Heart left ventricle (tissue), 16 donors: Measurements from ENCODE around the gene BMPER. TPM values are rescaled to one million over a fixed set of nuclear protein-coding genes. Genes with fewer than 3 reads are reported as not detected.

ENCODE experiments used
- ATAC-seq, 4 donors: fragments of 200-7000 bp; cut with Tn5 transposase; one replicate each; pipeline ENCODE4 v1.9.1; 2020 to 2022; ENCODE audit warnings: moderate library complexity in 4 of 4, mild to moderate bottlenecking in 3 of 4, moderate number of reproducible peaks in 1 of 4
- DNase-seq, 5 donors: peaks; one replicate each; pipeline ENCODE4 v3.0.0-alpha.2; 2020
- H3K27ac ChIP-seq, 12 donors: fragments of 200-600 bp; sonication (generic) in 4 of 12; one replicate each; pipeline versions ENCODE4 v1.5.0 to v1.8.0; 2016 to 2022; ENCODE audit warnings: mild to moderate bottlenecking in 2 of 12
- H3K27me3 ChIP-seq, 9 donors: fragments of 200-600 bp; sonication (generic) in 2 of 9; one replicate each; pipeline versions ENCODE4 v1.5.1 to v1.8.0; 2016 to 2022; ENCODE audit warnings: mild to moderate bottlenecking in 3 of 9
- H3K36me3 ChIP-seq, 9 donors: fragments of 200-600 bp; sonication (generic) in 2 of 9; one replicate each; pipeline versions ENCODE4 v1.5.0 to v1.8.0; 2018 to 2022; ENCODE audit warnings: mild to moderate bottlenecking in 2 of 9
- H3K4me1 ChIP-seq, 12 donors: fragments of 200-600 bp; sonication (generic) in 4 of 12; one replicate each; pipeline versions ENCODE4 v1.5.0 to v1.8.0; 2016 to 2022; ENCODE audit warnings: mild to moderate bottlenecking in 3 of 12
- H3K4me3 ChIP-seq, 12 donors: fragments of 200-600 bp; sonication (generic) in 4 of 12; one replicate each; pipeline versions ENCODE4 v1.5.0 to v1.8.0; 2017 to 2022; ENCODE audit warnings: mild to moderate bottlenecking in 9 of 12, moderate library complexity in 4 of 12
- H3K9me3 ChIP-seq, 12 donors: fragments of 200-600 bp; sonication (generic) in 4 of 12; one replicate each; pipeline versions ENCODE4 v1.5.0 to v1.8.0; 2016 to 2022; ENCODE audit warnings: mild to moderate bottlenecking in 1 of 12
- CTCF ChIP-seq, 12 donors: fragments of 200-600 bp; sonication (generic) in 4 of 12; IDR thresholded peaks; one replicate each; pipeline versions ENCODE4 v1.5.0 to v1.8.0; 2018 to 2022; ENCODE audit warnings: antibody characterized with exemption in 12 of 12, mild to moderate bottlenecking in 5 of 12
- POLR2A ChIP-seq, 2 donors: fragments of 450-650 bp; IDR thresholded peaks; one replicate each; pipeline ENCODE4 v1.6.1; 2017; ENCODE audit warnings: antibody characterized with exemption in 2 of 2, mild to moderate bottlenecking in 2 of 2, moderate library complexity in 2 of 2
- WGBS, 4 donors: extraction: QIAGEN DNeasy Blood & Tissue Kit in 2 of 4; methylation state at CpG; one replicate each; pipeline versions ENCODE4 v1.1.5 to v1.1.7; 2013 to 2018; 5-methylcytosine and 5-hydroxymethylcytosine counted together
- intact Hi-C, 10 donors: fragments of 100-400 bp; cut with DNase I; formaldehyde crosslinking; loops; one replicate each; pipeline versions ENCODE4 v1.11.1 to v1.14.2; 2022
- polyA plus RNA-seq, 2 donors: library from polyadenylated mRNA; stranded (reverse); fragments of 200-250 nt; gene quantifications; one replicate each; pipeline ENCODE4 v1.2.3, GENCODE V29; 2013
- total RNA-seq, 9 donors: library from RNA; depleted of rRNA in 2 of 9; stranded (reverse); fragments of >200 nt in 2 of 9; fragmentation: NEBNext Ultra II Directional in 3 of 9; extraction: Animal tissue kit (Norgen Biotek cat#: 25700) in 3 of 9; gene quantifications; one replicate each; pipeline versions ENCODE4 v1.1.0 to v1.2.4, GENCODE V29; 2016 to 2023
- donor health status: ischemic (EF 13 %, LVEDD 7.1; RV severe dilation, severe dysfunction).
- donor health status: healthy with polysubstance abuse.
- donor health status: DM: no; HTN: yes; CAD: no.
- donor health status: DM: no; HTN: no; CAD: no.
- donor health status: ischemic (EF 25% LVEDD 6.9; RV normal size, moderate dysfunction).
- donor health status: ischemic (EF 25% LVEDD 5.7; RV mildly dilated, moderate dysfunction).
- donor health status: healthy.
- donor health status: DM: yes; HTN: yes; CAD: no.
- donor health status: ischemic (EF 35%, LVEDD 5.7; RV mildly dilated, moderate dysfunction).
- donor health status: nonischemic (EF 11% LVEDD 7.7; RV severe dilation, severe dysfunction).
- donor health status: DM: yes; HTN: yes; CAD: no.
- donor health status: PGD.
- donor health status: ischemic (EF 29% LVEDD 5.4; RV normal size, mild dysfunction).
- donor health status: nonischemic (EF 23%, LVEDD 6.1; RV moderate dilation, normal function).

BMPER gene
- total and polyA plus RNA-seq, 11 donors: 0.05 to 4.2 (median 0.85) TPM

DNA sequence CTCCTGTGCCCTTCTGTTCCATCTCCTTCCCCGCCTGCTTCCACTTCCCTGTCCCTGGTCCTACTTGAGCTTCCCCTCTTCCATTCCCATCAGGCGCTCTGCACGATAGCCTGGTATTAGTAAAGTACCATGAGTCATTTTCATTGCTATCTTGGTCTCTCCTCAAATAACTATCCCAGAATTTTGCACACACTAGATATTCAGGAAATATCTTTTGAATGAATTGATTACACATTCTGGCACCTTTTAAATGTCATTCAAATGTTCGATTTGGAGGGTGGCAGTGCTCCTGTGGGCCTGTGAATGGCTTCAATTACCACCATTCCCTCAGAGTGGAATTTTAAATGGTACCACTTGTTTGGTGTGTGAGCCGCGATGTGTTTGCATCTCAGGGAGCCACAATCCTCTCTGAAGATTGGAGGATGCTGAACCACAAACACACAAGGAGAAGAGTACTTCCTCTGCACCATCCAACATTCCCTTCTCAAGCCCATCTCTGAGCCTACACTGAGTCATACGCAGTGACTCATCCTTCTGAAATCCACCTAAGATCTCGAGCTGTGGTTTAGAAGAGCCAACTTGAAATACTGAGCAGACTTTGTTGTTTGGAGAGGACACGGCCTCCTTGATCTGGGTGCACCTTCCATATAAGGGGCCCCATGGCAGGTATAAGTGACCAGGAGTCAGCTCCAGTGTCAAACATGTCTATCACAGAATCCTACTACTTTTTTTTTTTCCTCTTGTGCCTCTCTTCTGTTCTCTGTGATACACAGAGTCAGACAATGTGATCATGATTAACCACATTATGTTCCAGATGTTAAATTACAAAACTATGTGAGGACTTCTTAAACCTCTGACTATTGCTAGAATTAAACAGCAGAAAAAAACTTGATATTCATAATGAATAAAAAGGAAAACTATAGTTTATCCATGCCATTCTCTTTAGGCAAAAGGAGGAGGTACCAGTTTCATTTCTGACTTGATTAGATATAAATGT, 81.9 kb downstream of the BMPER start:
- peak in 3 of 4 donors; percentile 58 to 94 (median 85) for ATAC-seq
- H3K36me3 ChIP-seq: no peaks in the 10 kb centered on the region
- no peaks in the 10 kb centered on the region for H3K27me3 ChIP-seq
- TF ChIP-seq POLR2A (IDR thresholded peaks at IDR 0.05) (no peak), CTCF (IDR thresholded peaks at IDR 0.05) (no peak)
- H3K4me3 ChIP-seq: no peak overlapping the region
- 73 to 81% (median 79%) methylated on average over 9 of the region's 9 CpGs for WGBS, 4 donors
- H3K27ac ChIP-seq: no peak overlapping the region
- H3K9me3 ChIP-seq: no peaks in the 10 kb centered on the region
- no peak for DNase-seq
- intact Hi-C loops: no loop called here
- H3K4me1 ChIP-seq: no peaks in the 10 kb centered on the region

DNA sequence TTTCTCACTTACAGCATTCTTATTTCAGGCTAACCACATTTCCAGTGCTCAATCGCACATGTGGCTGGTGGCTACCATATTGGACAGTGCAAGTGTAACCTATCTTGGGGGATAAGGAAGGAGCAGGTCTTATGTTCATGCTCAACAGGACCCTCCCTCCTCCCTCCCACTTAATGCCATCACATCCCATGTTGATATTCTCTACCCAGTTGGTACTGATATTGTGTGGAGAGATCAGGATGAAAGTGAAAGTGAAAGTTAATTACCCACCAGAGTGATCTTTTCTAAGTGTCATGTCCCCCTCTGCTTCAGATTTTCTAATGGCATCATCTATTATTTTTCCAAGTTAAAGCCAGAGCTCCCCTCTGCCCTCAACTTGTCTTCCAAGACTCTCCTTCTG, 91.6 kb downstream of the BMPER start:
- no peak overlapping the region for H3K4me3 ChIP-seq
- H3K27me3 ChIP-seq: no peaks in the 10 kb centered on the region
- ATAC-seq (no peak), DNase-seq (no peak)
- H3K36me3 ChIP-seq: no peaks in the 10 kb centered on the region
- H3K4me1 ChIP-seq: no peaks in the 10 kb centered on the region
- 91 to 100% (median 95%) methylated on average over 1 of the region's 1 CpG for WGBS, 4 donors
- no peak overlapping the region for H3K27ac ChIP-seq
- TF ChIP-seq POLR2A (IDR thresholded peaks at IDR 0.05) (no peak), CTCF (IDR thresholded peaks at IDR 0.05) (no peak)
- intact Hi-C loops: no loop called here
- H3K9me3 ChIP-seq: no peaks in the 10 kb centered on the region

GRCh38 chr7:33998476-33998875, 93.1 kb downstream of the BMPER start:
- H3K36me3 ChIP-seq: no peaks in the 10 kb centered on the region
- H3K27ac ChIP-seq: no peak overlapping the region
- no peaks in the 10 kb centered on the region for H3K4me1 ChIP-seq
- WGBS, 4 donors: 68 to 84% (median 78%) methylated on average over 6 of the region's 6 CpGs
- no peak for TF ChIP-seq POLR2A (IDR thresholded peaks at IDR 0.05)
- TF ChIP-seq CTCF (IDR thresholded peaks at IDR 0.05): no peak
- peak in 1 of 4 donors; percentile 45 for ATAC-seq
- H3K4me3 ChIP-seq: no peak overlapping the region
- peaks cover 0 to 10% (median 0%) of the 10 kb centered on the region in 12 donors for H3K9me3 ChIP-seq
- intact Hi-C loops: no loop called here
- DNase-seq: peak in 1 of 5 donors; percentile 24
- H3K27me3 ChIP-seq: no peaks in the 10 kb centered on the region

DNA sequence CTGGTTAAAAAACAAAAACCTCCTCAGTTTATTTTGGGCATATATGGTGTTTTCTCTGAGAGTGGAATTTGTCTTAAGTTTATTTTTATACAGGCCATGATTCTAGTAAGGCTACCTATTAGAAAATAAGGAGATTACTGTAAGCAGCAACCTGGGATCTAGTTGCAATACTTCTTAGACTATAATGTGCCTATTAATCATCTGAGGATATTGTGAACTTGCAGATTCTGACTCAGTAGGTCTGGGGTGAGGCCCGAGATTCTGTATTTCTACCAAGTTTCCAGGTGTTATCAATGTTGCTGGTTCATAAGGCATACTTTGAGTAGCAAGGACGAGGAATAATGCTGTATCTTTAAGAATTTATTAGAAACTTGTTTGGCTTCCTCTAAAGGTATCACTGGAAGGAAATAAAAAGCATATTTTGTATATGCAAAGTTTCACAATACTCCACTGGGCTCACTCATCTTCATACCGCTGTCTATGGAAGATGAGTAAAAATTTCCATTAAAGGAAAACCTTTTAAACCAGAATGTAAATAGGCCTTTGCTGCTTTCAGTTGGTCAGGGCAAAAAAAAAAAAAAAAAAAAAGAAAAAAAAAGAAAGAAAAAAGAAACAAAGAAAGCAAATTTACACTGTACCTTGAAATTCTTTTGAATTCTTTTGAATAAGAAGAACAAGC, 105.8 kb downstream of the BMPER start:
- 63 to 81% (median 77%) methylated on average over 3 of the region's 3 CpGs for WGBS, 4 donors
- Histone ChIP-seq H3K36me3 (no peaks in the 10 kb centered on the region), H3K9me3 (no peaks in the 10 kb centered on the region), H3K27ac (no peak overlapping the region), H3K27me3 (no peaks in the 10 kb centered on the region), H3K4me3 (no peak overlapping the region), H3K4me1 (peaks cover 0 to 6% (median 0%) of the 10 kb centered on the region in 12 donors)
- ATAC-seq: no peak
- TF ChIP-seq POLR2A (IDR thresholded peaks at IDR 0.05): no peak
- no peak for TF ChIP-seq CTCF (IDR thresholded peaks at IDR 0.05)
- no peak for DNase-seq
- intact Hi-C loops: no loop called here
